Daoy (cell line): Measurements from ENCODE around the gene FXYD6. TPM values are rescaled to one million over a fixed set of nuclear protein-coding genes. Genes with fewer than 3 reads are reported as not detected.

ENCODE experiments used
- DNase-seq: peaks from one replicate; pipeline ENCODE4 v3.0.0-alpha.2; 2015; ENCODE audit warnings: low read depth
- total RNA-seq: library from RNA; depleted of rRNA; stranded (reverse); fragments of >200 nt; shearing (Covaris generic); gene quantifications from 2 replicates; pipeline ENCODE4 v1.2.3, GENCODE V29; 2014

The FXYD6 gene
- total RNA-seq, 1 experiment from 2014 or later: 15.8 TPM

- DNase-seq: no peak
These were observed 9.3 kb upstream of the FXYD6 start for GRCh38 chr11:117885777-117886176.

GRCh38 chr11:117884994-117885393, 8.5 kb upstream of the FXYD6 start:
- DNase-seq: no peak

- no peak for DNase-seq
These were observed 6.6 kb upstream of the FXYD6 start for GRCh38 chr11:117883063-117883462.

GRCh38 chr11:117882311-117882905, 6.0 kb upstream of the FXYD6 start:
- no peak for DNase-seq

GRCh38 chr11:117881217-117881616, 4.8 kb upstream of the FXYD6 start:
- no peak for DNase-seq

GRCh38 chr11:117879516-117880480, 3.3 kb upstream of the FXYD6 start:
- no peak for DNase-seq

GRCh38 chr11:117878939-117879475, 2.5 kb upstream of the FXYD6 start:
- DNase-seq: no peak

- DNase-seq: no peak
These were observed 2.0 kb upstream of the FXYD6 start for GRCh38 chr11:117878314-117878938.

- DNase-seq: no peak
These were observed 794 bp upstream of the FXYD6 start for GRCh38 chr11:117877120-117877784.

- no peak for DNase-seq
These were observed 458 bp downstream of the FXYD6 start for GRCh38 chr11:117876059-117876340.

GRCh38 chr11:117875382-117876058, 938 bp downstream of the FXYD6 start:
- DNase-seq: no peak

GRCh38 chr11:117874910-117875381, 1.5 kb downstream of the FXYD6 start:
- no peak for DNase-seq

GRCh38 chr11:117874253-117874909, 2.1 kb downstream of the FXYD6 start:
- DNase-seq: no peak

GRCh38 chr11:117873828-117874125, 2.7 kb downstream of the FXYD6 start:
- no peak for DNase-seq

- no peak for DNase-seq
These were observed 3.3 kb downstream of the FXYD6 start for GRCh38 chr11:117872975-117873827.

GRCh38 chr11:117872420-117872961, 4.0 kb downstream of the FXYD6 start:
- DNase-seq: no peak

GRCh38 chr11:117871784-117872183, 4.7 kb downstream of the FXYD6 start:
- no peak for DNase-seq

- DNase-seq: no peak
These were observed 5.3 kb downstream of the FXYD6 start for GRCh38 chr11:117871160-117871559.

GRCh38 chr11:117870103-117870952, 6.1 kb downstream of the FXYD6 start:
- no peak for DNase-seq
